Measurements from ENCODE around the gene MRFAP1. TPM values are rescaled to one million over a fixed set of nuclear protein-coding genes. Genes with fewer than 3 reads are reported as not detected.
A peak's percentile ranks its signal among the peaks of the same experiment; 100 is the strongest.

Gene MRFAP1
- total RNA-seq, 2 experiments from 2014 or later, result 172 to 181 TPM

- DNase-seq (peak; percentile 87 to 99 (median 94)), ATAC-seq (ENCODE audit: poor library complexity) (peak; percentile 82)
- ChIA-PET POLR2A (interaction anchor here (0.6 to 7.5 kb wide), 27 partner anchors 10 to 415 kb away, joined by 3 to 245 read pairs (median 10); partner anchors contain the start of genes BLOC1S4, GRPEL1, MAN2B2 and MRFAP1), CTCF (interaction anchor here (0.6 to 4.1 kb wide), 16 partner anchors 10 to 397 kb away, joined by 3 to 74 read pairs (median 16); partner anchors contain the start of genes BLOC1S4, KIAA0232, MRFAP1 and MRFAP1L1)
- Mint-ChIP-seq H3K36me3 (ENCODE audit: low read depth) (peaks cover 59% of the 10 kb centered on the region), H3K4me1 (ENCODE audit: low read depth) (peaks cover 50% of the 10 kb centered on the region), H3K27ac (peak overlapping the region; percentile 96), H3K4me3 (peak overlapping the region; percentile 97), H3K9me3 (no peaks in the 10 kb centered on the region), H3K27me3 (no peaks in the 10 kb centered on the region)
- TF ChIP-seq, protein P1, sequence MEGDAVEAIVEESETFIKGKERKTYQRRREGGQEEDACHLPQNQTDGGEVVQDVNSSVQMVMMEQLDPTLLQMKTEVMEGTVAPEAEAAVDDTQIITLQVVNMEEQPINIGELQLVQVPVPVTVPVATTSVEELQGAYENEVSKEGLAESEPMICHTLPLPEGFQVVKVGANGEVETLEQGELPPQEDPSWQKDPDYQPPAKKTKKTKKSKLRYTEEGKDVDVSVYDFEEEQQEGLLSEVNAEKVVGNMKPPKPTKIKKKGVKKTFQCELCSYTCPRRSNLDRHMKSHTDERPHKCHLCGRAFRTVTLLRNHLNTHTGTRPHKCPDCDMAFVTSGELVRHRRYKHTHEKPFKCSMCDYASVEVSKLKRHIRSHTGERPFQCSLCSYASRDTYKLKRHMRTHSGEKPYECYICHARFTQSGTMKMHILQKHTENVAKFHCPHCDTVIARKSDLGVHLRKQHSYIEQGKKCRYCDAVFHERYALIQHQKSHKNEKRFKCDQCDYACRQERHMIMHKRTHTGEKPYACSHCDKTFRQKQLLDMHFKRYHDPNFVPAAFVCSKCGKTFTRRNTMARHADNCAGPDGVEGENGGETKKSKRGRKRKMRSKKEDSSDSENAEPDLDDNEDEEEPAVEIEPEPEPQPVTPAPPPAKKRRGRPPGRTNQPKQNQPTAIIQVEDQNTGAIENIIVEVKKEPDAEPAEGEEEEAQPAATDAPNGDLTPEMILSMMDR (IDR thresholded peaks at IDR 0.05), result no peak
- peaks cover 0 to 3% of the 10 kb centered on the region in 2 experiments for H3K9me3 ChIP-seq (ENCODE audit: control insufficient read depth in 1 of 2, insufficient read depth in 1 of 2, low read length in 2 of 2)
- H3K4me1 ChIP-seq (ENCODE audit: insufficient read depth, low read length), result peaks cover 53% of the 10 kb centered on the region
- H3K4me3 ChIP-seq (ENCODE audit: low read length), result peak overlapping the region; percentile 64
- H3K27me3 ChIP-seq (ENCODE audit: control insufficient read depth in 1 of 2, insufficient read depth in 2 of 2, low read length in 2 of 2), result no peaks in the 10 kb centered on the region
- peaks cover 25% of the 10 kb centered on the region for H3K36me3 ChIP-seq (ENCODE audit: insufficient read depth, low read length)
- H3K27ac ChIP-seq (ENCODE audit: low read depth in 1 of 2, low read length in 2 of 2), result peak overlapping the region; percentile 72 to 76
- intact Hi-C loops (cut with DNase I, micrococcal nuclease), result loop anchor here (1.0 to 10.0 kb wide), 9 partner anchors 15 to 200 kb away; partner anchors contain the start of genes BLOC1S4 (in 2 of the 2), KIAA0232 (in 2 of the 2), MRFAP1L1 (in 2 of the 2) and MRFAP1 (in 1 of the 2)
Measured at GRCh38 chr4:6673660-6674499, 33.4 kb downstream of the MRFAP1 start.

- intact Hi-C loops (cut with DNase I, micrococcal nuclease), result loop anchor here (1.0 to 10.0 kb wide), 8 partner anchors 14 to 200 kb away; partner anchors contain the start of genes BLOC1S4 (in 2 of the 2), MRFAP1L1 (in 2 of the 2), KIAA0232 (in 1 of the 2) and MRFAP1 (in 1 of the 2)
- peak overlapping the region; percentile 97 for H3K4me3 Mint-ChIP-seq
- CTCF ChIA-PET, result interaction anchor here (0.6 to 4.1 kb wide), 23 partner anchors 9 to 396 kb away, joined by 3 to 74 read pairs (median 4); partner anchors contain the start of genes BLOC1S4, KIAA0232, MRFAP1 and MRFAP1L1
- H3K27ac ChIP-seq (ENCODE audit: low read depth in 1 of 2, low read length in 2 of 2), result peak overlapping the region; percentile 2 to 76
- DNase-seq, result peak; percentile 54 to 90 (median 63)
- no peaks in the 10 kb centered on the region for H3K27me3 Mint-ChIP-seq
- H3K27me3 ChIP-seq (ENCODE audit: control insufficient read depth in 1 of 2, insufficient read depth in 2 of 2, low read length in 2 of 2), result no peaks in the 10 kb centered on the region
- TF ChIP-seq, protein P1 (IDR thresholded peaks at IDR 0.05), result peak; percentile 78
- H3K36me3 Mint-ChIP-seq (ENCODE audit: low read depth), result peaks cover 64% of the 10 kb centered on the region
- peak; percentile 57 for ATAC-seq (ENCODE audit: poor library complexity)
- no peaks in the 10 kb centered on the region for H3K9me3 Mint-ChIP-seq
- POLR2A ChIA-PET, result interaction anchor here (0.6 to 7.5 kb wide), 27 partner anchors 10 to 415 kb away, joined by 3 to 245 read pairs (median 12); partner anchors contain the start of genes BLOC1S4, GRPEL1, MAN2B2 and MRFAP1
- H3K4me1 Mint-ChIP-seq (ENCODE audit: low read depth), result peaks cover 55% of the 10 kb centered on the region
- H3K36me3 ChIP-seq (ENCODE audit: insufficient read depth, low read length), result peaks cover 23% of the 10 kb centered on the region
- peak overlapping the region; percentile 64 for H3K4me3 ChIP-seq (ENCODE audit: low read length)
- H3K4me1 ChIP-seq (ENCODE audit: insufficient read depth, low read length), result peaks cover 57% of the 10 kb centered on the region
- peaks cover 0 to 10% of the 10 kb centered on the region in 2 experiments for H3K9me3 ChIP-seq (ENCODE audit: control insufficient read depth in 1 of 2, insufficient read depth in 1 of 2, low read length in 2 of 2)
- H3K27ac Mint-ChIP-seq, result peak overlapping the region; percentile 96
Measured at GRCh38 chr4:6674500-6675149, 34.1 kb downstream of the MRFAP1 start.

Measured in CD4-positive, alpha-beta T cell (primary cell).